Natural killer cell (primary cell): Measurements from ENCODE around the gene ARMC3. TPM values are rescaled to one million over a fixed set of nuclear protein-coding genes. Genes with fewer than 3 reads are reported as not detected.

Experiments
- ATAC-seq, 3 donors: fragments of 150-1000 bp in 2 of 3; fragments of 200-7000 bp in 1 of 3; cut with Tn5 transposase; 1 replicate in 1 of 3; 2 replicates in 2 of 3; pipeline ENCODE4 v1.10.0; 2021; ENCODE audit warnings: mild to moderate bottlenecking in 2 of 3, moderate library complexity in 2 of 3
- DNase-seq, 2 donors: peaks; one replicate each; pipeline versions ENCODE4 v3.0.0 to v3.0.0-alpha.2; 2013 to 2021; ENCODE audit warnings: mixed read lengths in 1 of 2
- H3K27ac ChIP-seq: one replicate; pipeline ENCODE4 v1.5.1; 2013; ENCODE audit warnings: mild to moderate bottlenecking, low read length
- H3K27me3 ChIP-seq: one replicate; pipeline ENCODE4 v1.6.1; 2013; ENCODE audit warnings: low read length; ENCODE audit not compliant: control insufficient read depth, insufficient read depth
- H3K36me3 ChIP-seq: one replicate; pipeline ENCODE4 v1.6.1; 2013; ENCODE audit warnings: low read length; ENCODE audit not compliant: control insufficient read depth, insufficient read depth
- H3K4me1 ChIP-seq: one replicate; pipeline ENCODE4 v1.6.1; 2013; ENCODE audit warnings: low read length; ENCODE audit not compliant: control insufficient read depth, insufficient read depth
- H3K4me3 ChIP-seq: one replicate; pipeline ENCODE4 v1.5.1; 2013; ENCODE audit warnings: low read length
- H3K9me3 ChIP-seq: one replicate; pipeline ENCODE4 v1.6.1; 2013; ENCODE audit warnings: low read length; ENCODE audit not compliant: control insufficient read depth, insufficient read depth
- H3K27ac Mint-ChIP-seq, 2 donors: one replicate each; pipeline ENCODE4 v1.8.0; 2022; ENCODE audit warnings: mild to moderate bottlenecking in 2 of 2, mixed read lengths in 2 of 2, moderate library complexity in 1 of 2
- H3K27me3 Mint-ChIP-seq, 2 donors: one replicate each; pipeline ENCODE4 v1.8.0; 2022; ENCODE audit warnings: low read depth in 2 of 2, mixed read lengths in 2 of 2
- H3K36me3 Mint-ChIP-seq: one replicate; pipeline ENCODE4 v1.8.0; 2022; ENCODE audit warnings: mixed read lengths
- H3K4me1 Mint-ChIP-seq, 2 donors: one replicate each; pipeline ENCODE4 v1.8.0; 2022; ENCODE audit warnings: mixed read lengths in 2 of 2
- H3K4me3 Mint-ChIP-seq: one replicate; pipeline ENCODE4 v1.8.0; 2022; ENCODE audit warnings: mild to moderate bottlenecking, moderate library complexity, mixed read lengths
- H3K9me3 Mint-ChIP-seq, 2 donors: one replicate each; pipeline ENCODE4 v1.8.0; 2022; ENCODE audit warnings: mixed read lengths in 2 of 2
- WGBS: methylation state at CpG from one replicate; pipeline ENCODE4 v1.1.7; 2013; ENCODE audit warnings: missing lambda C conversion rate; ENCODE audit not compliant: insufficient coverage; 5-methylcytosine and 5-hydroxymethylcytosine counted together
- intact Hi-C: fragments of 100-400 bp; cut with micrococcal nuclease; formaldehyde crosslinking; loops from one replicate; pipeline ENCODE4 v1.14.2; 2022
- total RNA-seq, 4 donors: library from RNA; stranded (reverse); fragments of 120-200 nt in 1 of 4; gene quantifications; one replicate each; pipeline versions ENCODE4 v1.2.3 to v1.2.4, GENCODE V29; 2013 to 2022
- TF ChIP-seq, protein P1 (sequence below): fragments of 200-600 bp; IDR thresholded peaks from one replicate; pipeline ENCODE4 v1.8.0; 2022; ENCODE audit warnings: antibody characterized with exemption

The ARMC3 gene
- total RNA-seq, 3 donors from 2014 or later (not counting 1 experiment from before 2014, with no cell fraction given) = 0.65 to 0.68 TPM; not detected in 1

- H3K4me3 ChIP-seq = no peak overlapping the region
- ATAC-seq = no peak
- Mint-ChIP-seq H3K27ac (no peak overlapping the region), H3K4me3 (no peak overlapping the region), H3K27me3 (no peaks in the 10 kb centered on the region), H3K36me3 (no peaks in the 10 kb centered on the region), H3K4me1 (no peaks in the 10 kb centered on the region), H3K9me3 (no peaks in the 10 kb centered on the region)
- H3K27me3 ChIP-seq = peaks cover 6% of the 10 kb centered on the region
- intact Hi-C loops = no loop called here
- WGBS = no CpG with 5 or more reads among the region's 2 CpGs
- H3K9me3 ChIP-seq = no peaks in the 10 kb centered on the region
- H3K36me3 ChIP-seq = no peaks in the 10 kb centered on the region
- DNase-seq = no peak
- TF ChIP-seq, protein P1, sequence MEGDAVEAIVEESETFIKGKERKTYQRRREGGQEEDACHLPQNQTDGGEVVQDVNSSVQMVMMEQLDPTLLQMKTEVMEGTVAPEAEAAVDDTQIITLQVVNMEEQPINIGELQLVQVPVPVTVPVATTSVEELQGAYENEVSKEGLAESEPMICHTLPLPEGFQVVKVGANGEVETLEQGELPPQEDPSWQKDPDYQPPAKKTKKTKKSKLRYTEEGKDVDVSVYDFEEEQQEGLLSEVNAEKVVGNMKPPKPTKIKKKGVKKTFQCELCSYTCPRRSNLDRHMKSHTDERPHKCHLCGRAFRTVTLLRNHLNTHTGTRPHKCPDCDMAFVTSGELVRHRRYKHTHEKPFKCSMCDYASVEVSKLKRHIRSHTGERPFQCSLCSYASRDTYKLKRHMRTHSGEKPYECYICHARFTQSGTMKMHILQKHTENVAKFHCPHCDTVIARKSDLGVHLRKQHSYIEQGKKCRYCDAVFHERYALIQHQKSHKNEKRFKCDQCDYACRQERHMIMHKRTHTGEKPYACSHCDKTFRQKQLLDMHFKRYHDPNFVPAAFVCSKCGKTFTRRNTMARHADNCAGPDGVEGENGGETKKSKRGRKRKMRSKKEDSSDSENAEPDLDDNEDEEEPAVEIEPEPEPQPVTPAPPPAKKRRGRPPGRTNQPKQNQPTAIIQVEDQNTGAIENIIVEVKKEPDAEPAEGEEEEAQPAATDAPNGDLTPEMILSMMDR = no peak
- H3K27ac ChIP-seq = no peak overlapping the region
- H3K4me1 ChIP-seq = peaks cover 11% of the 10 kb centered on the region
These were observed 4.1 kb downstream of the ARMC3 start for GRCh38 chr10:22931948-22932347.

- no peak overlapping the region for H3K4me3 ChIP-seq
- H3K36me3 Mint-ChIP-seq = no peaks in the 10 kb centered on the region
- H3K4me1 ChIP-seq = peaks cover 5% of the 10 kb centered on the region
- TF ChIP-seq, protein P1 = no peak
- H3K27me3 ChIP-seq = peaks cover 6% of the 10 kb centered on the region
- H3K9me3 Mint-ChIP-seq = no peaks in the 10 kb centered on the region
- H3K36me3 ChIP-seq = no peaks in the 10 kb centered on the region
- H3K4me3 Mint-ChIP-seq = no peak overlapping the region
- no peaks in the 10 kb centered on the region for H3K9me3 ChIP-seq
- H3K4me1 Mint-ChIP-seq = no peaks in the 10 kb centered on the region
- intact Hi-C loops = no loop called here
- DNase-seq = no peak
- no peak overlapping the region for H3K27ac Mint-ChIP-seq
- H3K27ac ChIP-seq = no peak overlapping the region
- 80% methylated on average over 5 of the region's 5 CpGs for WGBS
- no peak for ATAC-seq
- H3K27me3 Mint-ChIP-seq = no peaks in the 10 kb centered on the region
These were observed 4.9 kb downstream of the ARMC3 start for GRCh38 chr10:22932626-22933370.

- Histone ChIP-seq H3K9me3 (no peaks in the 10 kb centered on the region), H3K36me3 (no peaks in the 10 kb centered on the region), H3K4me3 (no peak overlapping the region), H3K27me3 (no peaks in the 10 kb centered on the region), H3K27ac (no peak overlapping the region), H3K4me1 (no peaks in the 10 kb centered on the region)
- H3K27me3 Mint-ChIP-seq = no peaks in the 10 kb centered on the region
- DNase-seq (no peak), ATAC-seq (no peak)
- H3K4me1 Mint-ChIP-seq = no peaks in the 10 kb centered on the region
- intact Hi-C loops = no loop called here
- H3K4me3 Mint-ChIP-seq = no peak overlapping the region
- peaks cover 0 to 2% of the 10 kb centered on the region in 2 donors for H3K9me3 Mint-ChIP-seq
- no peaks in the 10 kb centered on the region for H3K36me3 Mint-ChIP-seq
- WGBS = 91% methylated on average over 3 of the region's 3 CpGs
- no peak overlapping the region for H3K27ac Mint-ChIP-seq
- TF ChIP-seq, protein P1 = no peak
These were observed 6.9 kb downstream of the ARMC3 start for GRCh38 chr10:22934726-22935125.

- TF ChIP-seq, protein P1 = no peak
- Histone ChIP-seq H3K36me3 (no peaks in the 10 kb centered on the region), H3K4me1 (no peaks in the 10 kb centered on the region), H3K27me3 (peaks cover 6% of the 10 kb centered on the region), H3K4me3 (no peak overlapping the region), H3K9me3 (no peaks in the 10 kb centered on the region), H3K27ac (no peak overlapping the region)
- no peak for ATAC-seq
- DNase-seq = no peak
- Mint-ChIP-seq H3K4me1 (peaks cover 0 to 5% of the 10 kb centered on the region in 2 donors), H3K27me3 (peaks cover 18 to 21% of the 10 kb centered on the region in 2 donors), H3K27ac (no peak overlapping the region), H3K4me3 (no peak overlapping the region), H3K9me3 (peaks cover 3 to 4% of the 10 kb centered on the region in 2 donors), H3K36me3 (peaks cover 14% of the 10 kb centered on the region)
- no CpG with 5 or more reads among the region's 1 CpG for WGBS
- intact Hi-C loops = no loop called here
These were observed 14.6 kb downstream of the ARMC3 start for GRCh38 chr10:22942437-22942836.
